HL-60 (cell line): ENCODE results near the gene DNAAF1.

Experiments used
- DNase-seq, 2 experiments: peaks; one replicate each; pipeline ENCODE4 v3.0.0-alpha.2; 2010 to 2020; ENCODE audit warnings: low read depth in 1 of 2, low spot score in 1 of 2
- H3K27ac ChIP-seq: fragments of 250-450 bp; sonication (Bioruptor Pico); replicated peaks from 2 replicates; pipeline ENCODE4 v1.5.1; 2020; ENCODE audit warnings: mild to moderate bottlenecking, moderate library complexity
- H3K27me3 ChIP-seq: fragments of 250-450 bp; sonication (Bioruptor Pico); 2 replicates; pipeline ENCODE4 v1.5.1; 2021; ENCODE audit warnings: mild to moderate bottlenecking, moderate library complexity; ENCODE audit not compliant: insufficient read depth, poor library complexity, severe bottlenecking
- H3K4me3 ChIP-seq: replicated peaks from 2 replicates; pipeline ENCODE4 v1.5.1; 2011; ENCODE audit warnings: mild to moderate bottlenecking, control low read depth, low read length; ENCODE audit not compliant: insufficient read depth
- CTCF ChIP-seq: IDR thresholded peaks from one replicate; pipeline ENCODE4 v1.5.1; 2011; ENCODE audit warnings: low read length, control low read depth, inconsistent platforms; ENCODE audit not compliant: insufficient read depth
- GABPA ChIP-seq: IDR thresholded peaks from 2 replicates; pipeline ENCODE4 v1.6.1; 2012; ENCODE audit warnings: low read depth
- POLR2AphosphoS5 ChIP-seq: IDR thresholded peaks from 2 replicates; pipeline ENCODE4 v1.6.1; 2012; ENCODE audit warnings: low read depth
- REST ChIP-seq: IDR thresholded peaks from 2 replicates; pipeline ENCODE4 v1.6.1; 2012; ENCODE audit warnings: low read depth; ENCODE audit not compliant: insufficient replicate concordance
- SPI1 ChIP-seq: IDR thresholded peaks from 2 replicates; pipeline ENCODE4 v1.6.1; 2012; ENCODE audit warnings: low read depth, mild to moderate bottlenecking, borderline replicate concordance

Gene DNAAF1

DNA sequence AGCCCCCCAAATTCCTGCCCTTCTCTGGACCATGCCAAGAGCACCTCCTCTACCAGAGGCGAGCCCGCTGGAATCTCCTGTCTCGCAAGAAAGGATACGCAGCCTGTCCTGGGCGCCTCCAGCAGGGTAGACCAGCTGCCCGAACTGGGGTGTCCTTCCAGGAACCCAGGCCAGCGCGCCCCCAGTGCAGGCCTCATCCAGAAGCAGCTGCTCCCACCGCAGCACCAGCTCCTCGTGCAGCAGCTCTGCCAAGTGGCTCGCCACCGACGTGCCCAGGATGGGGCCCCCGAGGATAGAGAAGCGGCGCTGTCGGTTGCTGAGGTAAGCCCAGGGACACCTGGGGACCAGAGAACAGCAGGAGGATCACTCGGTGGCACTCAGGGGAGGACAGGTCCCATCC, 37.0 kb downstream of the DNAAF1 start:
- Histone ChIP-seq H3K4me3 (no peak overlapping the region), H3K27me3 (no peaks in the 10 kb centered on the region), H3K27ac (no peak overlapping the region)
- TF ChIP-seq REST (no peak), CTCF (no peak), GABPA (no peak), POLR2AphosphoS5 (no peak), SPI1 (no peak)
- DNase-seq, result no peak

- no peak for DNase-seq
- H3K27me3 ChIP-seq, result no peaks in the 10 kb centered on the region
- no peak overlapping the region for H3K27ac ChIP-seq
- TF ChIP-seq CTCF (no peak), GABPA (no peak), REST (no peak), POLR2AphosphoS5 (no peak), SPI1 (no peak)
- no peak overlapping the region for H3K4me3 ChIP-seq
Measured at GRCh38 chr16:84182680-84183571, 37.8 kb downstream of the DNAAF1 start.

GRCh38 chr16:84183572-84183875, 38.4 kb downstream of the DNAAF1 start:
- Histone ChIP-seq H3K4me3 (no peak overlapping the region), H3K27me3 (no peaks in the 10 kb centered on the region), H3K27ac (no peak overlapping the region)
- TF ChIP-seq SPI1 (no peak), CTCF (no peak)
- DNase-seq, result no peak
